GM12878 (cell line): ENCODE results near the gene THYN1. TPM values are rescaled to one million over a fixed set of nuclear protein-coding genes. Genes with fewer than 3 reads are reported as not detected.

Source experiments
- ATAC-seq: fragments of 200-7000 bp; cut with Tn5 transposase; 3 replicates; pipeline ENCODE4 v1.9.1; 2020; ENCODE audit warnings: mild to moderate bottlenecking, moderate library complexity
- BruUV-seq: library from RNA; stranded (reverse); fragments of 400-500 nt; replicated peaks from 2 replicates; lab custom pipeline; 2021; lab: Mats Ljungman, UMichigan
- CTCF ChIA-PET: fragments of 300-600 bp; sonication (Branson Sonifier 250); formaldehyde crosslinking; extraction: SDS; loops from one replicate; lab custom pipeline; 2021; ENCODE audit warnings: inconsistent platforms; lab: Yijun Ruan, JAX
- POLR2A ChIA-PET: fragments of 350-600 bp; formaldehyde crosslinking; extraction: SDS; loops from one replicate; lab custom pipeline; 2021; ENCODE audit warnings: inconsistent platforms; lab: Charles Lee
- RAD21 ChIA-PET: fragments of 300-600 bp; sonication (Branson Sonifier 250); formaldehyde crosslinking; loops from one replicate; lab custom pipeline; 2023; ENCODE audit warnings: antibody characterized with exemption; ENCODE audit not compliant: unreplicated experiment; lab: Charles Lee
- SMC1A ChIA-PET: fragments of 300-600 bp; sonication (Branson Sonifier 250); formaldehyde crosslinking; loops from one replicate; lab custom pipeline; 2023; ENCODE audit not compliant: unreplicated experiment, uncharacterized antibody; lab: Charles Lee
- DNase-seq: peaks from one replicate; pipeline ENCODE4 v3.0.0-alpha.2; 2011; ENCODE audit warnings: low read depth, low spot score
- FAIRE-seq: peaks from 3 replicates; lab custom pipeline; 2011; peaks lifted over from hg19 to GRCh38; lab: Jason Lieb, UNC
- H2AFZ ChIP-seq: 2 replicates; pipeline ENCODE4 v1.6.0; 2011; ENCODE audit warnings: low read depth, low read length, control low read depth; ENCODE audit not compliant: control insufficient read depth
- H3K27ac ChIP-seq: 2 replicates; pipeline ENCODE4 v1.5.1; 2011; ENCODE audit warnings: control low read depth; ENCODE audit not compliant: control insufficient read depth, insufficient read depth
- H3K27me3 ChIP-seq, 2 experiments: replicated peaks in 1 of 2; 2 replicates each; pipeline versions ENCODE4 v1.6.0 to v1.6.1; 2011; ENCODE audit warnings: low read length in 1 of 2; ENCODE audit not compliant: control insufficient read depth in 2 of 2, insufficient read depth in 2 of 2
- H3K36me3 ChIP-seq, 2 experiments: 2 replicates each; pipeline ENCODE4 v1.5.1; 2011; ENCODE audit warnings: low read length in 1 of 2; ENCODE audit not compliant: control insufficient read depth in 2 of 2, insufficient read depth in 2 of 2
- H3K4me1 ChIP-seq: 2 replicates; pipeline ENCODE4 v1.6.1; 2011; ENCODE audit warnings: mild to moderate bottlenecking, low read length, moderate library complexity, mixed read lengths; ENCODE audit not compliant: control insufficient read depth, insufficient read depth
- H3K4me2 ChIP-seq: 2 replicates; pipeline ENCODE4 v1.6.0; 2011; ENCODE audit warnings: control low read depth; ENCODE audit not compliant: control insufficient read depth, insufficient read depth
- H3K4me3 ChIP-seq: fragments of 200-600 bp; sonication (generic); 2 replicates; pipeline ENCODE4 v1.5.1; 2016
- H3K79me2 ChIP-seq: 2 replicates; pipeline ENCODE4 v1.6.0; 2011; ENCODE audit warnings: low read length; ENCODE audit not compliant: control insufficient read depth, insufficient read depth
- H3K9ac ChIP-seq: 2 replicates; pipeline ENCODE4 v1.8.0; 2011; ENCODE audit warnings: low read length, control low read depth, mixed read lengths; ENCODE audit not compliant: control insufficient read depth, insufficient read depth
- H3K9me3 ChIP-seq: replicated peaks from 3 replicates; pipeline ENCODE4 v1.5.1; 2011; ENCODE audit warnings: mild to moderate bottlenecking, low read length; ENCODE audit not compliant: control insufficient read depth, insufficient read depth
- H4K20me1 ChIP-seq: 2 replicates; pipeline ENCODE4 v1.6.0; 2011; ENCODE audit not compliant: control insufficient read depth, insufficient read depth
- MXI1 ChIP-seq: fragments of 150-350 bp; IDR thresholded peaks from 2 replicates; pipeline ENCODE4 v1.6.1; 2011; ENCODE audit warnings: low read depth, mild to moderate bottlenecking, inconsistent platforms, low read length, improper control_type of control experiment
- MYC ChIP-seq: IDR thresholded peaks from 2 replicates; pipeline ENCODE4 v1.6.1; 2011; ENCODE audit warnings: mild to moderate bottlenecking, low read length, moderate library complexity, inconsistent platforms; ENCODE audit not compliant: insufficient read depth, insufficient replicate concordance, insufficient read length, severe bottlenecking
- PAX5 ChIP-seq: IDR thresholded peaks from 2 replicates; pipeline ENCODE4 v1.6.1; 2011; ENCODE audit warnings: low read depth, low read length, borderline replicate concordance
- REST ChIP-seq: IDR thresholded peaks from 2 replicates; pipeline ENCODE4 v1.6.1; 2012; ENCODE audit warnings: mild to moderate bottlenecking, low read depth, low read length
- SMAD1 ChIP-seq: fragments of 450-650 bp; IDR thresholded peaks from 2 replicates; pipeline ENCODE4 v1.6.1; 2018; ENCODE audit warnings: mild to moderate bottlenecking, low read depth; ENCODE audit not compliant: partially characterized antibody
- TBL1XR1 ChIP-seq: IDR thresholded peaks from 2 replicates; pipeline ENCODE4 v1.6.1; 2012; ENCODE audit warnings: low read depth, low read length, improper control_type of control experiment
- YY1 ChIP-seq: IDR thresholded peaks from 2 replicates; pipeline ENCODE4 v1.6.1; 2011; ENCODE audit warnings: low read depth, mild to moderate bottlenecking, low read length
- ZNF207 ChIP-seq: fragments of 450-650 bp; IDR thresholded peaks from 2 replicates; pipeline ENCODE4 v1.6.1; 2014; ENCODE audit warnings: antibody characterized with exemption, mild to moderate bottlenecking, borderline replicate concordance
- WGBS: methylation state at CpG from one replicate; pipeline ENCODE4 v1.1.6; 2016; ENCODE audit warnings: low lambda C conversion rate; ENCODE audit not compliant: insufficient replicate concordance, insufficient coverage; ENCODE audit errors: missing lambda C conversion rate; 5-methylcytosine and 5-hydroxymethylcytosine counted together
- in situ Hi-C: fragments of 300-500 bp; cut with MboI; formaldehyde crosslinking; loops from 9 replicates; pipeline ENCODE4 v1.14.3; 2018; ENCODE audit warnings: mixed read lengths
- intact Hi-C: fragments of 100-400 bp; cut with micrococcal nuclease; formaldehyde crosslinking; loops from one replicate; pipeline ENCODE4 v1.14.2; 2022; ENCODE audit not compliant: unreplicated experiment
- polyA plus RNA-seq, 11 experiments: library from polyadenylated mRNA; depleted of rRNA in 4 of 11; unstranded in 6 of 11; stranded (reverse) in 5 of 11; fragments of >200 nt; fragmentation: Nextera tagmentation in 4 of 11; fragmentation: Illumina TruSeq in 1 of 11; extraction: Ambion mirVana in 4 of 11; extraction: Trizol in 1 of 11; gene quantifications; 1 replicate in 1 of 11; 2 replicates in 10 of 11; pipeline versions ENCODE4 v1.2.1 to v1.2.3, GENCODE V29; 2011 to 2016; ENCODE audit warnings: inconsistent platforms in 2 of 11, missing spikeins in 2 of 11, low read depth in 1 of 11
- total RNA-seq, 4 experiments: library from RNA; depleted of rRNA in 3 of 4; stranded (reverse); fragments of >200 nt in 3 of 4; fragmentation: Illumina TruSeq in 1 of 4; extraction: Trizol in 1 of 4; gene quantifications; 2 replicates each; pipeline versions ENCODE4 v1.2.1 to v1.2.3, GENCODE V29; 2013 to 2021
- TF ChIP-seq, protein P1 (sequence below): fragments of 450-650 bp; conservative IDR thresholded peaks from 2 replicates; pipeline ENCODE4 v1.6.1; 2017; ENCODE audit warnings: mild to moderate bottlenecking, moderate library complexity

Gene THYN1
- total and polyA plus RNA-seq, 10 of the 15 experiments (the other 5 are each of a cell fraction or from before 2014, with no cell fraction given), result 45.7 to 221 (median 96.3) TPM

DNA sequence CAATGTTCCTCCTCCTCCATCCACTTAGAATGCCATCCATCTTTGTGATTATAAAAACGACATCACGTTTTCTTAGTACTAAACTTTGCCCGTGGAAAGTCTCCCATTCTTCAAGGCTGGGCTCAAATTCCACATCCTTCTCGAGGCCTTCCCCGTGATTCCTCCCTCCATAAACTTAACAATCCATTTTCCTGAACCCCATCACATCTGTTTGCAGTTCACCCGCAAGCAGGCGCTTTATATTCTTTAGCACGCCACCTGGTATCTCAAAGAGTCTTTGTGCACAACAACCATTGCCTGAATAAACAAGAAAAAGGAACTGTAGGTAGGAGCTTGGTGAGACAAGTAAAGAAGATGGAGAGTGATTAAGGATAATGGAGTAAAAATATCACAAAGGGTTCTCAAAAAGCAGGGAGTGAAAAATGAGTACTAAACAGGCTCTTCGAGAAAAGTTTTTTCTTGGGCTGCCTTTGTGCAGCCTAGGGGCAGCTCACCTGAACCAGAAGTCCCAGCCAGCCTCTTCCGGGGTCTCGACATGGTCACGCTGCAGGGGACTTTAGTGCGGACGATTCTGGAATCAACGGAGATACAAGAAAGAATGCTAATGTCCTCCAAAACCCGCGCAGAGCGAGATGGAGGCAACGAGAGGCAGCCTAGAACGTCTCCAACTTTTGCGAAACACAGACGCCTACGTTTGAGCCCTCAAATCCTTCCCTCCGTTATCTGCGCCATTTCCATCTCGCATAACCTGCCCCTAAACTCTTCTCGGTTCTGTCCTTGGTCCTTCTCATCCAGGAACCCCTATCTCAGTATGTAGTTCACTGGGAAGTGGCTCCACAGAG, 585 bp downstream of the THYN1 start:
- no peak for DNase-seq
- FAIRE-seq, result no peak
- ChIA-PET SMC1A (interaction anchor here (1.5 kb wide), 1 partner anchor 28 kb away, joined by 4 read pairs; the partner anchor contains the start of gene VPS26B), CTCF (interaction anchor here (3.4 kb wide), 1 partner anchor 45 kb away, joined by 18 read pairs; no protein-coding TSS in a partner anchor), POLR2A (interaction anchor here (0.6 to 1.0 kb wide), 3 partner anchors 28 to 46 kb away, joined by 3 to 8 read pairs (median 3); partner anchors contain the start of genes NCAPD3 and VPS26B), RAD21 (interaction anchor here (1.4 kb wide), 1 partner anchor 28 kb away, joined by 3 read pairs; the partner anchor contains the start of gene VPS26B)
- intact Hi-C loops, result loop anchor here (2.0 to 10.0 kb wide), 2 partner anchors 28 to 48 kb away; partner anchors contain the start of gene VPS26B
- H3K36me3 ChIP-seq, result peaks cover 2 to 7% of the 10 kb centered on the region in 2 experiments; a peak in 3 of 4 replicates
- H3K79me2 ChIP-seq, result peaks cover 6% of the 10 kb centered on the region
- in situ Hi-C loops, result no loop called here
- no peaks in the 10 kb centered on the region for H3K9me3 ChIP-seq
- 14% methylated on average over 27 of the region's 27 CpGs for WGBS
- H3K4me1 ChIP-seq, result no peaks in the 10 kb centered on the region
- H2AFZ ChIP-seq, result peak overlapping the region; percentile 97
- H3K27me3 ChIP-seq, result no peaks in the 10 kb centered on the region
- peak; percentile 28 for ATAC-seq
- no peaks in the 10 kb centered on the region for H4K20me1 ChIP-seq
- H3K4me2 ChIP-seq, result peak overlapping the region; percentile 91
- H3K4me3 ChIP-seq, result peak overlapping the region; percentile 90
- TSS peak; percentile 76 for BruUV-seq
- peak overlapping the region; percentile 62 for H3K27ac ChIP-seq
- H3K9ac ChIP-seq, result peak overlapping the region; percentile 78
- TF ChIP-seq, protein P1, sequence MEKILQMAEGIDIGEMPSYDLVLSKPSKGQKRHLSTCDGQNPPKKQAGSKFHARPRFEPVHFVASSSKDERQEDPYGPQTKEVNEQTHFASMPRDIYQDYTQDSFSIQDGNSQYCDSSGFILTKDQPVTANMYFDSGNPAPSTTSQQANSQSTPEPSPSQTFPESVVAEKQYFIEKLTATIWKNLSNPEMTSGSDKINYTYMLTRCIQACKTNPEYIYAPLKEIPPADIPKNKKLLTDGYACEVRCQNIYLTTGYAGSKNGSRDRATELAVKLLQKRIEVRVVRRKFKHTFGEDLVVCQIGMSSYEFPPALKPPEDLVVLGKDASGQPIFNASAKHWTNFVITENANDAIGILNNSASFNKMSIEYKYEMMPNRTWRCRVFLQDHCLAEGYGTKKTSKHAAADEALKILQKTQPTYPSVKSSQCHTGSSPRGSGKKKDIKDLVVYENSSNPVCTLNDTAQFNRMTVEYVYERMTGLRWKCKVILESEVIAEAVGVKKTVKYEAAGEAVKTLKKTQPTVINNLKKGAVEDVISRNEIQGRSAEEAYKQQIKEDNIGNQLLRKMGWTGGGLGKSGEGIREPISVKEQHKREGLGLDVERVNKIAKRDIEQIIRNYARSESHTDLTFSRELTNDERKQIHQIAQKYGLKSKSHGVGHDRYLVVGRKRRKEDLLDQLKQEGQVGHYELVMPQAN, result 0 out of 2 replicates have a peak, but pooled peaks have one; percentile 11
- peak; percentile 10; the same call in 1 of the 2 replicates for TF ChIP-seq MXI1
- peak; percentile 53; the same call in 1 of the 2 replicates for TF ChIP-seq YY1
- TF ChIP-seq REST, result 0 out of 2 replicates have a peak, but pooled peaks have one; percentile 6
- peak; percentile 40; the same call in 1 of the 2 replicates for TF ChIP-seq ZNF207
- 0 out of 2 replicates have a peak, but pooled peaks have one; percentile 23 for TF ChIP-seq PAX5
- TF ChIP-seq SMAD1, result no peak
- no peak for TF ChIP-seq MYC
- no peak for TF ChIP-seq TBL1XR1
